HG03469 (cell line): ENCODE results near the gene EGLN3.
"Not testable (repeated sequence)": the region's sequence is repeated elsewhere in the genome, so short reads cannot be mapped to it uniquely, and the experiment has no call there.

ENCODE experiments used
- ATAC-seq: cut with Tn5 transposase; IDR thresholded peaks from one replicate; pipeline ENCODE4 v1.9.1; 2021; ENCODE audit warnings: mild to moderate bottlenecking, moderate library complexity, moderate number of reproducible peaks; ENCODE audit not compliant: unreplicated experiment

Gene EGLN3

GRCh38 chr14:33963892-33964291 lies 13.0 kb upstream of the EGLN3 start:
- ATAC-seq: no peak

- not testable (repeated sequence) for ATAC-seq
Observed at GRCh38 chr14:33962466-33962865, 11.6 kb upstream of the EGLN3 start.

GRCh38 chr14:33962016-33962415 lies 11.1 kb upstream of the EGLN3 start:
- ATAC-seq: no peak

GRCh38 chr14:33959692-33960151 lies 8.8 kb upstream of the EGLN3 start:
- ATAC-seq: no peak

- ATAC-seq: no peak
Observed at GRCh38 chr14:33958605-33959226, 7.8 kb upstream of the EGLN3 start.

- ATAC-seq: no peak
Observed at GRCh38 chr14:33957993-33958392, 7.1 kb upstream of the EGLN3 start.

- no peak for ATAC-seq
Observed at GRCh38 chr14:33957299-33957698, 6.4 kb upstream of the EGLN3 start.

- no peak for ATAC-seq
Observed at GRCh38 chr14:33956640-33957039, 5.8 kb upstream of the EGLN3 start.

- ATAC-seq: no peak
Observed at GRCh38 chr14:33954016-33954598, 3.2 kb upstream of the EGLN3 start.

GRCh38 chr14:33952541-33952940 lies 1.7 kb upstream of the EGLN3 start:
- no peak for ATAC-seq

- no peak for ATAC-seq
Observed at GRCh38 chr14:33951183-33951840, 438 bp upstream of the EGLN3 start.

- no peak for ATAC-seq
Observed at GRCh38 chr14:33949411-33949893, 1.4 kb downstream of the EGLN3 start.

GRCh38 chr14:33948869-33949408 lies 1.9 kb downstream of the EGLN3 start:
- ATAC-seq: no peak

- no peak for ATAC-seq
Observed at GRCh38 chr14:33948145-33948868, 2.6 kb downstream of the EGLN3 start.

- no peak for ATAC-seq
Observed at GRCh38 chr14:33946679-33947476, 4.0 kb downstream of the EGLN3 start.

GRCh38 chr14:33945210-33946088 lies 5.4 kb downstream of the EGLN3 start:
- no peak for ATAC-seq

GRCh38 chr14:33943096-33943883 lies 7.6 kb downstream of the EGLN3 start:
- no peak for ATAC-seq

GRCh38 chr14:33941718-33942117 lies 9.2 kb downstream of the EGLN3 start:
- ATAC-seq: no peak
